Liver (tissue), 3 donors: ENCODE data around the gene ADGRL4.

Experiments
- EGR1 ChIP-seq, 2 donors: IDR thresholded peaks; 2 replicates each; pipeline ENCODE4 v1.6.1; 2016 to 2018; ENCODE audit warnings: antibody characterized with exemption in 2 of 2, low read depth in 2 of 2
- FOXA1 ChIP-seq: IDR thresholded peaks from 2 replicates; pipeline ENCODE4 v1.6.1; 2016; ENCODE audit warnings: antibody characterized with exemption
- NR2F2 ChIP-seq: IDR thresholded peaks from 2 replicates; pipeline ENCODE4 v1.6.1; 2016; ENCODE audit warnings: antibody characterized with exemption
- RAD21 ChIP-seq, 2 donors: IDR thresholded peaks; 2 replicates each; pipeline ENCODE4 v1.6.1; 2016; ENCODE audit warnings: antibody characterized with exemption in 2 of 2, mild to moderate bottlenecking in 2 of 2
- TAF1 ChIP-seq: conservative IDR thresholded peaks from 2 replicates; pipeline ENCODE4 v1.6.1; 2016; ENCODE audit warnings: antibody characterized with exemption, mild to moderate bottlenecking
- TF ChIP-seq, protein P1 (sequence below): fragments of 150-350 bp; IDR thresholded peaks from 2 replicates; pipeline ENCODE4 v1.5.1; 2017; ENCODE audit warnings: improper control_type of control experiment, low read depth, low read length; ENCODE audit not compliant: missing input control
- donor health status: healthy.
- donor health status: healthy.

DNA sequence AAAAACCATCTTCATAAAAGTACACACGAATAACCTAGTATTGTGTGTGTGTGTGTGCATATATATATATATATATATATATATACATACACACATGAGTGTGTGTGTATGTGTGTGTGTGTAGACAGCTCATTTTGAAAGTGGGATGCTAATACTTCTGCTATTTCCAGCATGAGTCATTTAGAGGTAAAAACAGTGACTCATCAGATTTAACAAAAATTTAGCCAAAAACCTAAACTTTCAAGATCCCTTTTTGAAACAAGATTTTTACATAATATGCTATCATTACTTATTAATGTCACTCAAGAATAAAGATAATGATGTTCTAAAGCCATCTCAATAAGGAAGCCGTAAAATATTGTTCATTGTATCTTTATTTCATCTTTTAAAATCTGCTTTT is 35.6 kb upstream of the ADGRL4 start:
- TF ChIP-seq, protein P1, sequence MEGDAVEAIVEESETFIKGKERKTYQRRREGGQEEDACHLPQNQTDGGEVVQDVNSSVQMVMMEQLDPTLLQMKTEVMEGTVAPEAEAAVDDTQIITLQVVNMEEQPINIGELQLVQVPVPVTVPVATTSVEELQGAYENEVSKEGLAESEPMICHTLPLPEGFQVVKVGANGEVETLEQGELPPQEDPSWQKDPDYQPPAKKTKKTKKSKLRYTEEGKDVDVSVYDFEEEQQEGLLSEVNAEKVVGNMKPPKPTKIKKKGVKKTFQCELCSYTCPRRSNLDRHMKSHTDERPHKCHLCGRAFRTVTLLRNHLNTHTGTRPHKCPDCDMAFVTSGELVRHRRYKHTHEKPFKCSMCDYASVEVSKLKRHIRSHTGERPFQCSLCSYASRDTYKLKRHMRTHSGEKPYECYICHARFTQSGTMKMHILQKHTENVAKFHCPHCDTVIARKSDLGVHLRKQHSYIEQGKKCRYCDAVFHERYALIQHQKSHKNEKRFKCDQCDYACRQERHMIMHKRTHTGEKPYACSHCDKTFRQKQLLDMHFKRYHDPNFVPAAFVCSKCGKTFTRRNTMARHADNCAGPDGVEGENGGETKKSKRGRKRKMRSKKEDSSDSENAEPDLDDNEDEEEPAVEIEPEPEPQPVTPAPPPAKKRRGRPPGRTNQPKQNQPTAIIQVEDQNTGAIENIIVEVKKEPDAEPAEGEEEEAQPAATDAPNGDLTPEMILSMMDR = no peak
- TF ChIP-seq EGR1 (IDR thresholded peaks at IDR 0.05; ENCODE audit: low read depth in 2 of 2) = no peak
- TF ChIP-seq RAD21 (IDR thresholded peaks at IDR 0.05) = no peak
- TF ChIP-seq NR2F2 = no peak
- TF ChIP-seq FOXA1 = no peak
- TF ChIP-seq TAF1 = no peak
